Lower leg skin (tissue), 3 donors: ENCODE measurements around the gene SEL1L3.

Source experiments
- CTCF ChIP-seq, 3 donors: fragments of 450-650 bp; IDR thresholded peaks; one replicate each; pipeline ENCODE4 v1.5.1; 2016; ENCODE audit warnings: antibody characterized with exemption in 3 of 3, mild to moderate bottlenecking in 3 of 3, moderate library complexity in 2 of 3
- POLR2A ChIP-seq, 2 donors: fragments of 450-650 bp; IDR thresholded peaks; one replicate each; pipeline ENCODE4 v1.6.1; 2016 to 2017; ENCODE audit warnings: antibody characterized with exemption in 2 of 2, mild to moderate bottlenecking in 1 of 2, moderate library complexity in 1 of 2

GRCh38 chr4:25795566-25796454 is 67.0 kb downstream of the SEL1L3 start:
- TF ChIP-seq CTCF (IDR thresholded peaks at IDR 0.05) (no peak), POLR2A (IDR thresholded peaks at IDR 0.05) (no peak)
